Measurements from ENCODE around the gene DNAI7.

Gene DNAI7

DNA sequence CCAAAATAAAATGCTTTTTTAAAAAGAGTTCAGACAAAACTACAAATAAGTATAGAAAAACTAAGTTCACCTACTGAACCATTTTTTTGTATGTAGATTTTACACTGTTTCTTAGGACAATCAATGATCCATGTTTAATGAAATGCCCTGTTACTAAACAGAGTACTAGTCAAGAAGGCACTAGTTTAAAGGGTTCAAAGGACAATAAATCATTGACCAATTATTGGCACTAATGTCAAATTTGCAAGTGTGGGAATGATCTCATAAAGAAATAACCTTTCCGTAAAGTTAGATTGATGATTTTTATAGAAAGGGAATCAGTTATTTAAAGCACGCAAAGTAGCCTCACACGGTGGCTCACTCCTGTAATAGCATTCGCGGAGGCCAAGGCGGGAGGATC lies 4.2 kb downstream of the DNAI7 start:
- Mint-ChIP-seq H3K27ac (no peak overlapping the region), H3K4me1 (peaks cover 37% of the 10 kb centered on the region), H3K27me3 (no peaks in the 10 kb centered on the region), H3K9me3 (no peaks in the 10 kb centered on the region), H3K4me3 (no peak overlapping the region), H3K36me3 (no peaks in the 10 kb centered on the region)

DNA sequence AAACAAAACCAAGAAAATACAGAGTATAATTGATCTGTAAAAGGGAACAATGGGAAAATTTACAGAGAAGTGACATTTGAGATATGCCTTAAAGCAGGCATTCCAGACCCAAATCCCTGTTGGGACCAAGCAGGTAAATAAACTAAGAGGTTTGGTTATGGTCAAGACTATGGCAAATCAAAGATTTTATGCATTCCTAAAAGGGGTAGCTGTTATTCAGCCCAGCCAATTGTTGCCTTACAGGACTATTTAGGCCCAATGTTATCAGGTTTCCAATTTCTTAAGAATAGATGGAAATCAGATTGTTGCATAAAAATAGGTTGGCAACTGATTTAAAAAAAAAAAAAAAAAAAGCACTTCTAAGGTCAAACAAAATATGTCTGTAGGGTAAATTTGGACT lies 5.3 kb downstream of the DNAI7 start:
- Mint-ChIP-seq H3K27ac (no peak overlapping the region), H3K27me3 (no peaks in the 10 kb centered on the region), H3K36me3 (peaks cover 2% of the 10 kb centered on the region), H3K9me3 (no peaks in the 10 kb centered on the region), H3K4me1 (peaks cover 29% of the 10 kb centered on the region), H3K4me3 (no peak overlapping the region)

DNA sequence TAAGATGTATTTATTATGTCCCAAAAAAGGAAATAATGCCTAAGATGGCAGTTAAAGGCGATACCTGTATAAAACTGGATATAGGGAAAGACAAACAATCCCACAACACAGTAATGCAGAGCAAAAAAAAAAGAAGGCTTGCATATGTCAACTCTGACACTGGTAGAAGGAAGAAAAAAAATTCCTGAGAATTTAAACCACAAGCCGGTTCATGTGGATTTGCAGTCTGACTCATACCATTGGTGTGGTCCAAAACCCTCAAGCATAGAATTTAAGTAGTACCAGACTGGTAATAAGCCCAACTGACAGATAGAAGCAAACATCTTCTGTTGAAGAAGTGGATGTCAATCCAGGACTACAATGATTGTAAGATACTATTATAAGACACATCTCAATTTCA lies 7.2 kb downstream of the DNAI7 start:
- H3K4me3 Mint-ChIP-seq = no peak overlapping the region
- peaks cover 4% of the 10 kb centered on the region for H3K36me3 Mint-ChIP-seq
- no peak overlapping the region for H3K27ac Mint-ChIP-seq
- no peaks in the 10 kb centered on the region for H3K27me3 Mint-ChIP-seq
- H3K4me1 Mint-ChIP-seq = peaks cover 30% of the 10 kb centered on the region
- H3K9me3 Mint-ChIP-seq = peaks cover 7% of the 10 kb centered on the region

DNA sequence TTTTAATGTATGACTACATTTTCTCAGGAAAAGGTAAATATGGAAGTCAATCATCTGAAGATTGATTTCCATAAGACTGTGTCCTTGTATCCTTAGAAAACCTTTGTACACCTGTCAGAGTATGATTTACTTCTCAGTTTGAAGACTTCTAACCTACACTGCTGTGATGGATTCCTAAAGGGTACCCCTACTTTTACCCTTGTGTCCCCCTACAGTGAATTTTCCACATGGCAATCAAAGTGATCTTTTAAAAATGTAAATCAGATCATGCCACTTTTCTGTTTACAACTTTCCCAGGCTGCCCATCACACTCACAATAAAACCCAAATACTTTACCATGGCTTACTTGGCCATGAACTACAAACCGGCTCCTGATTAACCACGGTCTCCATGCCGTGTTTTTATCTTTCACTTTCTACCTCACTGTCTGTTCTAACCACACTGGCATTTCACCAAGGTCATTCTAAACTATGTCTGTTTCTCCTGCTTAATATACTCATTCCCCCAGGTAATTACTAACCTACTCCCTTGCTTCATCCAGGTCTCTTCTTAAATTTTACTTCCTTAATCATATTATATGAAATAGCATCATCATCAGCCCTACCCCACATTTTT lies 8.1 kb downstream of the DNAI7 start:
- H3K4me1 Mint-ChIP-seq = peaks cover 30% of the 10 kb centered on the region
- H3K27me3 Mint-ChIP-seq = no peaks in the 10 kb centered on the region
- peak overlapping the region; percentile 84 for H3K4me3 Mint-ChIP-seq
- H3K36me3 Mint-ChIP-seq = peaks cover 4% of the 10 kb centered on the region
- H3K27ac Mint-ChIP-seq = peak overlapping the region; percentile 92
- H3K9me3 Mint-ChIP-seq = peaks cover 7% of the 10 kb centered on the region

DNA sequence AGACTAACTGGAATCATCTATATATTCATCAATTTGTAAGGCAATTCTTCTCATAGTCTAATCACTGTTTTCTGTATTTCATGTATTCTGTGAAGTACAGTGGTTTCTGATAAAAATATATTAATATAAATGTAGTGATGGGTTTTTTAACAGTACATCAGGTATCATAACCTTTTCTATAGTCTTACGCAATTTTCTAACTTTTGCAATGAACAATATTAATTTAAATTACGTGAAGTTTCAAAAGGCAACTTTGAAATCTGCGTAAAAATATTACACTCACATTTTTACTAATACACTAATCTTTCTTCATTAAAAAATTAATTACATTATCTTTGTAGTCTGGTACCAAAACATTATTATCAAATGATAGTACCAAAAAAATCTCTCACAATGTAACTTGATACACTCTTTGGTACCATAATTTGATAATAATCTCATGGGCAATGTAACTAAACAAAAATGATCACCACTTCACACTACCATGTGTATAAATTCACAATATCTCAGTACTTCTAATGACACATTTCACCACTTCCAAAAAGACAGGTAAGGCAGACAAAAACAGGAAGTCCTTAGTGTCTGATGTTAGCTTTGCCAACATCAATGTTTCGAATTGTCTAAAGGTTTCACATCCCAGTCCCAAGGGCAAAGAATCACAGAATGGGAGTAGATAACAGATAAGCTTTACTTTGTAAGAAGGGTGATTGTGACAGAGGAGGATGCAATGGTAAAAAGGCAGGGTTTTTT lies 8.7 kb downstream of the DNAI7 start:
- H3K9me3 Mint-ChIP-seq = peaks cover 7% of the 10 kb centered on the region
- peak overlapping the region; percentile 84 for H3K4me3 Mint-ChIP-seq
- peaks cover 30% of the 10 kb centered on the region for H3K4me1 Mint-ChIP-seq
- H3K27ac Mint-ChIP-seq = peak overlapping the region; percentile 77
- no peaks in the 10 kb centered on the region for H3K27me3 Mint-ChIP-seq
- peaks cover 4% of the 10 kb centered on the region for H3K36me3 Mint-ChIP-seq

DNA sequence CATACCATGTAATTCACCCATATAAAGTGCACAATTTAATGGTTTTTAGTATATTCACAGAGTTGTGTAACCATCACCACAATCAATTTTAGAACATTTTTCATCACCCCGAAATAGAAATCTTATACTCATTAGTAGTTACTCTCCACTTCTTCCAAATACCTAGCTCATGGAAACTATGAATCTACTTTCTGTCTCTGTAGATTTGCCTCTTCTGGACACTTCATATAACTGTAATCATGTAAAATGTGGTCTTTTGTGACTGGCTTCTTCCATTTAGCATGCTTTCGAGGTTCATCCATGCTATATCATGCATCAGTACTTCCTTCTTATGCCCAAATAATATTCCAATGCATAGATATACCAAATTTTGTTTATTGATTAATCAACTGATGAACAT lies 10.8 kb downstream of the DNAI7 start:
- Mint-ChIP-seq H3K27me3 (no peaks in the 10 kb centered on the region), H3K36me3 (peaks cover 4% of the 10 kb centered on the region), H3K9me3 (peaks cover 7% of the 10 kb centered on the region), H3K4me3 (no peak overlapping the region), H3K4me1 (peaks cover 30% of the 10 kb centered on the region), H3K27ac (peak overlapping the region; percentile 57)

DNA sequence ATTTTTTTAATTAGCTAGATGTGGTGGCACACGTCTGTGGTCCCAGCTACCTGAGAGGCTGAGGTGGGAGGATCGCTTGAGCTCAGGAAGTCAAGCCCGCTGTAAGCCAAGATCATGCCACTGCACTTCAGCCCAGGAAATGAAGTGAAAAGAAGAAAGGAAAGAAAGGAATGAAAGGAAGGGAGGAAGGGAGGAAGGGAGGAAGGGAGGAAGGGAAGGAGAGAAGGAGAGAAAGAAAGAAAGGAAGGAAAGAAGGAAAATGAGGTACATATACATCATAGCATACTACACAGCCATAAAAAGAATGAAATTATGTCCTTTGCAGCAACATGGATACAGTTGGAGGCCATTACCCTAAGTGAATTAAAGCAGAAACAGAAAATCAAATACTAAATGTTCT lies 12.2 kb downstream of the DNAI7 start:
- H3K4me1 Mint-ChIP-seq = peaks cover 29% of the 10 kb centered on the region
- H3K36me3 Mint-ChIP-seq = peaks cover 4% of the 10 kb centered on the region
- H3K27me3 Mint-ChIP-seq = no peaks in the 10 kb centered on the region
- no peak overlapping the region for H3K4me3 Mint-ChIP-seq
- H3K9me3 Mint-ChIP-seq = peaks cover 7% of the 10 kb centered on the region
- no peak overlapping the region for H3K27ac Mint-ChIP-seq

DNA sequence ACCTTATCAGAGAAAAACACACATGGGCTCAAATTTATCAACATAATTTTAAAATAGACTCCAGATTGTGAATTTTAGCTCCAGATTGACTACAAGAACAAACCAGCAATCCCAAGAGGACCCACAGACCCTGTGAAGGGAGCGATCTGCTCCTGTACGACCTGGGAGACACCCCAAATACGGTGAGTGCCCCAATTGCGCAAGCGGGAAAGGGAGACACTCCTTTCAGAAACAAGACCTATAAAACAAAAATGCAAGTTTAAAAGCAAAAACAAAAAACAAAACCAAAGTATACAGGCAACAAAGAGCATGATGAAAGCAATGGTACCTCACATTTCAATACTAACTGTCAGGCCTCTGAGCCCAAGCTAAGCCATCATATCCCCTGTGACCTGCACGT lies 32.1 kb downstream of the DNAI7 start:
- Mint-ChIP-seq H3K27me3 (no peaks in the 10 kb centered on the region), H3K27ac (no peak overlapping the region), H3K9me3 (no peaks in the 10 kb centered on the region), H3K36me3 (no peaks in the 10 kb centered on the region), H3K4me1 (no peaks in the 10 kb centered on the region), H3K4me3 (no peak overlapping the region)

DNA sequence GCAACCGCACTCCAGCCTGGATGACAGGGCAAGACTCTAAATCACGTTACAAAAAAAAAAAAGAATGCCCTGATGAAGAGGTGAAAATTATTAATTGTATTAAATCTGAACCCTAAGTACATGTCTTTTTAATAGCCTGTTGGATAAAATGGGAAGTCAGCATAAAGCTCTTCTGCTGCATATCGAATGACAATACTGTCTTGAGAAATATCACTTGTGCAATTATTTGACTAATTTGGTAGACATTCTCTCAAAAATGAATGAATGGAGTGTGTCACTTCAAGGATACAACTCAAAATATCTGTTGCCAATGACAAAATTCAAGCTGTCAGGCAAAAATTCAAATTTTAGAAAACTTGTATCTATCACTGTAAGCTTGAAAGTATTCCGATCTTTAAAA lies 38.9 kb downstream of the DNAI7 start:
- no peaks in the 10 kb centered on the region for H3K36me3 Mint-ChIP-seq
- H3K27me3 Mint-ChIP-seq = no peaks in the 10 kb centered on the region
- H3K4me1 Mint-ChIP-seq = peaks cover 8% of the 10 kb centered on the region
- H3K9me3 Mint-ChIP-seq = no peaks in the 10 kb centered on the region
- H3K4me3 Mint-ChIP-seq = no peak overlapping the region
- H3K27ac Mint-ChIP-seq = no peak overlapping the region

DNA sequence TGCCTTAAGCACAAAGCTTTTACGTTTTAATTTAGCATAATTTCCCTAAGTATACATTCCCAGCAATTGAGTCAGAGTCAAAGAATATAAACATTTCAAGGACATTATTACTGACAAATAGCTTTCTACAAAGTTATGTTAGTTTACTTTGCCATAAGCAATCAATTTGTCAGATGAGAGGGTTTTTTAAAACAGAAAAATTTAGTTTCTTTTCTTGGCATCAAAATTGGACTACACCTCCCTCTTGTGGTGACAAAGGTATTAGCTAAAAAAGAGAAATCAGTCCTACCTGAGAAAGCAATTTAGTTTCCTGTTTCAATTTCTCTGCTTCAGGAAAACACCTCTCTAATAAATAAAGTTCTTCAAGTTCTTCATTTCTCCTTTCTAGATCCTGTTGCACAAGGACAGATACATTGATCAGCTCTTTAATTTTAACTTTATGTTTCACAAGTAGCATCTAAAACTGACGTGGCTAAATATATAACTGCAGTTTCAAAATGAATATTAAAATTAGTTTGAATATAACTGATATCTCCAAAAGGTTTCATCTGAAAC lies 39.9 kb downstream of the DNAI7 start:
- H3K4me3 Mint-ChIP-seq = peak overlapping the region; percentile 19
- H3K9me3 Mint-ChIP-seq = no peaks in the 10 kb centered on the region
- H3K27ac Mint-ChIP-seq = peak overlapping the region; percentile 41
- no peaks in the 10 kb centered on the region for H3K27me3 Mint-ChIP-seq
- no peaks in the 10 kb centered on the region for H3K36me3 Mint-ChIP-seq
- peaks cover 8% of the 10 kb centered on the region for H3K4me1 Mint-ChIP-seq

DNA sequence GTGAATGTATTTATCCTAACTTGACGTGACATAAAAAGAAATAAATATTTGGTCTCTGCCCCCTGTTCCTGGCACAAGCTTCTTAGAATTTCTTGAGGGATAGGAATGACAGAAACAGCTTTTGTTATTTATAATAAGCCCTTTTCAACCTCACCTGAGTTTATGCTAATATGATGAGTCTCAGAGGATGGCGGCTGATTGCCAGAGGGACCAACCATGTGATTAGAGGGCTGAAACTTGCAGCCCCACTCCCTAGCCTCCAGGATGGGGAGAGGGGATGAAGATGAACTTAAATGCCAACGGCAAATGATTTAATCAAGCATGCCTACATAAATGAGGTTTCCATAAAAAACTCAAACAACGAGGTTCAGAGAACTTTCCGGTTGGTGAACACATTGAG lies 42.9 kb downstream of the DNAI7 start:
- Mint-ChIP-seq H3K36me3 (no peaks in the 10 kb centered on the region), H3K4me1 (peaks cover 8% of the 10 kb centered on the region), H3K4me3 (no peak overlapping the region), H3K27me3 (no peaks in the 10 kb centered on the region), H3K27ac (no peak overlapping the region), H3K9me3 (no peaks in the 10 kb centered on the region)

DNA sequence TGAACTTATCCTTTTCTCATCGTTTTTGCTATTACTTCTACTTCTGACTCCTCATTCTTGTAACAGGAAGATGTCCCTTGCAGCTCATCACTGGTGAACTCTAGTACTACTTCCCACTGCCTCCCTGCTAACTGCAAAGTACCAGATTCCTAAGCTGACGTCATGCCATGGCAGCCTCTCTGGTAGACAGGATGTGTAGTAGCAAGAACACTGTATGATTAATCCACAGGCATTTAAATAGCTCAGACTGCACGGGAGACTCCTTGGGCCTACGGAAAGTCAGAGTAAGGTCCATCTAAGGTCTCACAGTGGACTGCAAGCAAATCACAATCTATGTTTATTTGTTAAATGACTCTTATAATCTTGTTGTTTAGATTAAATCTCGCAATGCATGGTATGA lies 43.5 kb downstream of the DNAI7 start:
- peaks cover 8% of the 10 kb centered on the region for H3K4me1 Mint-ChIP-seq
- H3K9me3 Mint-ChIP-seq = no peaks in the 10 kb centered on the region
- H3K27ac Mint-ChIP-seq = no peak overlapping the region
- H3K36me3 Mint-ChIP-seq = no peaks in the 10 kb centered on the region
- no peaks in the 10 kb centered on the region for H3K27me3 Mint-ChIP-seq
- H3K4me3 Mint-ChIP-seq = no peak overlapping the region

DNA sequence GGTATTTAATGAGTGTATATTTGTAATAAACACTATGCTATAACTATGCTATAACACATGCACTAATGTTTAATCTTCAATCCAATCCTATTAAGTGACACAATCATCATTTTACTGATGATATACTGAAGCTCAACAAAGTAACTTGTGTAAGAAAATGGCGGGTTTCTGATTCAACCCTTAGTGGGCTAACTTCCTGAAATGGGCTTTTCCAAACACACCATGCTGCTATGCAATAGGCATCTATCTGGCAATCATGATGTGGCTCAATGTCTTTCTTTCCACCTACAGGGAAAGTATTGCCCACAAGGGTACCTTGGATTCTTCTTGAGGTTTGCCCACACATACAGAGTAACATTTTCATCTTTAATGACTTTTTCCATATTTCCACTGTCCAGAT lies 48.3 kb downstream of the DNAI7 start:
- Mint-ChIP-seq H3K36me3 (no peaks in the 10 kb centered on the region), H3K27ac (no peak overlapping the region), H3K4me1 (no peaks in the 10 kb centered on the region), H3K4me3 (no peak overlapping the region), H3K27me3 (no peaks in the 10 kb centered on the region), H3K9me3 (no peaks in the 10 kb centered on the region)

DNA sequence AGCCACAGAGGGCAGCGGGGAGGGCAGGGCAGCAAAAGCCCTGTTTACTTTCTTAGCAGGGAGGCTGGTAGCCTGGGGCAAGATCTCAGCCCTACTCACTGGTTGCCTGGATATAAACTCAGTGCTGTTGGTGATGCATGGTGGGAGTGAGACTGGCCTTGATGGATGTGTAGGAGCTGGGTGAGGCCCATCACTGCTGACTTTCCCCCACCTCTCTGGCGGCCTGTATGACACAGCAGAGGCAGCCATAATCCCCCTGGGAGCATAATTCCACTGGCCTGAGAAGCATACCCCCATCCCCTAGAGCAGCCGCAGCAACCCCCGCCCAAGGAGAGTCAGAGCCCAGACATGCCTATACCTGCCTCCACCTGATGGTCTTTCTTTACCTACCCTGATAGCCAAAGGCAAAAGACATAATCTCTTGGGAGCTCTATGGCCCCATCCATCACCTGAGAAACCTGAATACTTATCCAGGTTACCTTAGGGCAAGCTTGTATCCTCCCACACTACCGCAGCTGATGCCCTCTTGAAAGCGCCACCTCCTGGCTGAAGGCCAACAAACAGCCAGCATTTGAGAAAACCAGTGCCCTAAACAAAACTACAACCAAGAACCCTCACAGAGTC lies 59.3 kb downstream of the DNAI7 start:
- Mint-ChIP-seq H3K27ac (no peak overlapping the region), H3K27me3 (peaks cover 4% of the 10 kb centered on the region)

DNA sequence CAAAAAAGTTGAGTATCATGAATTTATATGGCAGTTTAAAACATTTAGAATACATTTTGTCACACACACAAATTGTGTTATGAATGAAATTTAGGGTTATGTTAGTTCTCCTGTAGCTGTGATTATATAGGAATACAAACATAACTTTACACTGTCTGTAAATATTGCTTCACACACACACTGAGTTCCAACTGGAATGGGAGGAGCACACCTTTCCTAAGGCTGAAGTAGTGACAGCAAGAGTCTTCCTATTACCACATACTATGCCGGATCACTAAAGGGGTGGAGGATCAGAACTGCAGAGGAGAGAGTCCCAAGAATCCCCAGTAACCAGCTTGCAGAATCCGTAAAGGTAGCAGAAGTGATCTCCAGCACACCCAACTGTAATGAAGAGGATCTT lies 63.7 kb downstream of the DNAI7 start:
- Mint-ChIP-seq H3K9me3 (no peaks in the 10 kb centered on the region), H3K4me1 (no peaks in the 10 kb centered on the region), H3K27me3 (peaks cover under 1% of the 10 kb centered on the region), H3K4me3 (no peak overlapping the region), H3K27ac (no peak overlapping the region), H3K36me3 (peaks cover under 1% of the 10 kb centered on the region)

More for the DNA sequence above, 59.3 kb downstream of the DNAI7 start:
- no peak overlapping the region for H3K4me3 Mint-ChIP-seq
- peaks cover 9% of the 10 kb centered on the region for H3K36me3 Mint-ChIP-seq
- no peaks in the 10 kb centered on the region for H3K4me1 Mint-ChIP-seq
- H3K9me3 Mint-ChIP-seq = peaks cover 6% of the 10 kb centered on the region

DNA sequence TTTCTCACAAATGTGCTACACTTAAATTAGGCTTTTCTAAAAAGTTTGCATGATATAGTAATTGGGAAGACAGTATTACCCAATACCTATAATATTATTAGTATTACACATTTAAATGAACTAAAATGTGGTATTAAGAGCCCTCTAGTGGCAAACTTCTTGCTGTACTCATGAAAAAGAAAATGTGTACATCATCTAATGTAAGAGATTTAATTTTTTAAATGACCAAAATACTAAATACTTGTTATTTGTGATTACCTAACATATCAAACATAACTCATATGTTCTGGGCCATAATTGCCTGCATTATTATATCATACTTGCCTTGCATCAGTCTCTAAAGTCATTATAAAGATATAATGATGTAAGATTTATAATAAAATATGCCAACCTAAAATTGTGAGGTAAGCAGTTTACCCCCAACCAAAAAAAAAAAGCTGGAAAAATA lies 64.2 kb downstream of the DNAI7 start:
- no peak overlapping the region for H3K27ac Mint-ChIP-seq
- H3K9me3 Mint-ChIP-seq = no peaks in the 10 kb centered on the region

More for the DNA sequence above, 64.2 kb downstream of the DNAI7 start:
- Mint-ChIP-seq H3K27me3 (no peaks in the 10 kb centered on the region), H3K36me3 (no peaks in the 10 kb centered on the region), H3K4me1 (no peaks in the 10 kb centered on the region), H3K4me3 (no peak overlapping the region)

Data from activated naive CD4-positive, alpha-beta T cell treated with anti-CD3 and anti-CD28 coated beads, Interleukin-2, amount 50 U/mL, for 24 hours (primary cell).